OCI-LY3 (cell line): Measurements from ENCODE around the gene TMEM231.

Experiments
- CTCF ChIP-seq: fragments of 200-600, 300-600 bp; sonication (generic); IDR thresholded peaks from 2 replicates; pipeline ENCODE4 v1.5.1; 2014; ENCODE audit warnings: antibody characterized with exemption, low read length, low read depth
- EZH2phosphoT487 ChIP-seq: fragments of 200-600 bp; shearing (Covaris generic); IDR thresholded peaks from 2 replicates; pipeline ENCODE4 v1.6.1; 2018; ENCODE audit warnings: antibody characterized with exemption, mixed run types, low read depth

- TF ChIP-seq EZH2phosphoT487 (no peak), CTCF (no peak)
Observed at GRCh38 chr16:75552951-75553350, 3.1 kb downstream of the TMEM231 start.
